Stomach smooth muscle (tissue), 2 donors: Measurements from ENCODE around the gene ANO2.

Source experiments
- H3K27ac ChIP-seq: one replicate; pipeline ENCODE4 v1.7.0; 2013; ENCODE audit warnings: mild to moderate bottlenecking, low read length, inconsistent platforms
- H3K27me3 ChIP-seq, 2 donors: one replicate each; pipeline ENCODE4 v1.7.0; 2013; ENCODE audit warnings: low read length in 2 of 2; ENCODE audit not compliant: insufficient read depth in 2 of 2, control insufficient read depth in 1 of 2
- H3K36me3 ChIP-seq, 2 donors: one replicate each; pipeline ENCODE4 v1.7.0; 2013; ENCODE audit warnings: low read length in 2 of 2; ENCODE audit not compliant: control insufficient read depth in 2 of 2, insufficient read depth in 2 of 2
- H3K4me1 ChIP-seq: one replicate; pipeline ENCODE4 v1.7.0; 2013; ENCODE audit warnings: low read length; ENCODE audit not compliant: control insufficient read depth, insufficient read depth
- H3K4me3 ChIP-seq, 2 donors: one replicate each; pipeline ENCODE4 v1.7.0; 2013; ENCODE audit warnings: low read length in 2 of 2
- H3K9ac ChIP-seq, 2 donors: one replicate each; pipeline ENCODE4 v1.7.0; 2013; ENCODE audit warnings: low read length in 2 of 2, mild to moderate bottlenecking in 1 of 2
- H3K9me3 ChIP-seq, 2 donors: one replicate each; pipeline ENCODE4 v1.7.0; 2013; ENCODE audit warnings: low read length in 2 of 2; ENCODE audit not compliant: control insufficient read depth in 2 of 2
- donor health status: healthy.
- donor health status: Pancreatic carcinoma.

The ANO2 gene

DNA sequence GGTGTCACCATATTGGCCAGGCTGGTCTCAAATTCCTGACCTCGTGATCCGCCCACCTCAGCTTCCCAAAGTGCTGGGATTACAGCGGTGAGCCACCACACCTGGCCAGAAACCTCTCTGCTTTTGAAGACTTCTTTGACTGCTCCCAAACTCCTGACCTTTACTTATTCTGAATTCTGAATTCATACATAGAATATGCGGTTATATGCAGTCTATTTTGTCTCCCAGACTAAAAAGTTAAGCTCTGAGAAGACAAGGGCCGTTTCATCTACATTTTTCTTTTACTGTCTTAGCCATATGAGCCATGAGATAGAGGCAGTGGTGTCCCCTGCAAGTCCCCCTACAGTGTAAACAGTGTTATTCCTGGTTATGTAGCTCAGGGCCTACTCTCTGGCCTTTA lies 333.9 kb downstream of the ANO2 start:
- H3K4me1 ChIP-seq, result no peaks in the 10 kb centered on the region
- H3K9ac ChIP-seq, result no peak overlapping the region
- no peaks in the 10 kb centered on the region for H3K9me3 ChIP-seq
- no peaks in the 10 kb centered on the region for H3K36me3 ChIP-seq
- no peak overlapping the region for H3K4me3 ChIP-seq
- H3K27ac ChIP-seq, result no peak overlapping the region
- H3K27me3 ChIP-seq, result no peaks in the 10 kb centered on the region

GRCh38 chr12:5599378-5599777 lies 345.7 kb downstream of the ANO2 start:
- Histone ChIP-seq H3K4me3 (no peak overlapping the region), H3K9ac (no peak overlapping the region), H3K4me1 (no peaks in the 10 kb centered on the region), H3K27ac (no peak overlapping the region), H3K36me3 (no peaks in the 10 kb centered on the region), H3K9me3 (no peaks in the 10 kb centered on the region), H3K27me3 (no peaks in the 10 kb centered on the region)

DNA sequence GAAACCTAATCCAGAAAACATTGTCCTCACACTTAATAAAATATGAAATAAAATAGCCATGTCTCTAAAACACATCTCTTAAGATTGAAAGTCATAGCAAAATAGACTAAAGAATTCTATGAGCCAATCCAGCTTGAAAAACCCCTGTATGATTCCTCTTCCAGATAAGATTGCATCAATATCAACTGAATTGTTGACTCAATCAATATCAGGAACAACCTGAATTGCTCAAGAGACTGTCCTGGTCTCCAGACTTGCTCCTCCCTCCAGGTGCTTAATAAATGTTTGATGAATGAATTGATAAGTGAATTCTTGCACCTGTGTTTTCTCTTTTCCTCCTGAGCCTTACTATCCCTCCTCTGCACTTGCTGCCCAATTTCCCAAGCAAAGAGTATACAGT lies 351.1 kb downstream of the ANO2 start:
- H3K9me3 ChIP-seq, result no peaks in the 10 kb centered on the region
- H3K9ac ChIP-seq, result no peak overlapping the region
- no peaks in the 10 kb centered on the region for H3K36me3 ChIP-seq
- H3K27ac ChIP-seq, result no peak overlapping the region
- no peaks in the 10 kb centered on the region for H3K4me1 ChIP-seq
- no peak overlapping the region for H3K4me3 ChIP-seq
- no peaks in the 10 kb centered on the region for H3K27me3 ChIP-seq

GRCh38 chr12:5593086-5593485 lies 352.0 kb downstream of the ANO2 start:
- Histone ChIP-seq H3K9me3 (no peaks in the 10 kb centered on the region), H3K27me3 (no peaks in the 10 kb centered on the region), H3K9ac (no peak overlapping the region), H3K4me1 (no peaks in the 10 kb centered on the region), H3K27ac (no peak overlapping the region), H3K4me3 (no peak overlapping the region), H3K36me3 (no peaks in the 10 kb centered on the region)

- Histone ChIP-seq H3K4me3 (no peak overlapping the region), H3K27me3 (no peaks in the 10 kb centered on the region), H3K4me1 (no peaks in the 10 kb centered on the region), H3K9ac (no peak overlapping the region), H3K27ac (no peak overlapping the region), H3K9me3 (no peaks in the 10 kb centered on the region), H3K36me3 (no peaks in the 10 kb centered on the region)
Measured at GRCh38 chr12:5592310-5592709, 352.7 kb downstream of the ANO2 start.

DNA sequence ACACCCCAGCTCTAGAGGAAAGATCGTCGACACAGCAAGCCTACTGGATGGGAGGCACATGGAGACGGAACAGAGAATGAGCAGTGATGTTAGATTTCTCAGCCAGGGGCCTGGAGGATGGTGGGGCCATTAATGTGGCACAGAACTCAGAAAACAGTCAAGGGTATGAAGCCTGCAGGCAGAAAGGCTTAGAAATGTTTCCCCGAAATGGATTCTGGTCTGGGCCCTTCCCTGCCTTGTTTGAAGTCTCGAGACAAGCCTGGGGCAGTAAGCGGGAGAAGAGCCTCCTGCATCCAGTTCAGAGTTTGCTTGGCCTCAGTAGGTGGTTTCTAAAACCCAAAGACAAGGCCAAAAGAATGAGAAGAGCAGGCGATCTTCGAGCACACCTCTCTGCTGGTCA lies 354.7 kb downstream of the ANO2 start:
- no peaks in the 10 kb centered on the region for H3K36me3 ChIP-seq
- no peak overlapping the region for H3K4me3 ChIP-seq
- H3K27ac ChIP-seq, result no peak overlapping the region
- no peaks in the 10 kb centered on the region for H3K9me3 ChIP-seq
- no peaks in the 10 kb centered on the region for H3K4me1 ChIP-seq
- no peak overlapping the region for H3K9ac ChIP-seq
- no peaks in the 10 kb centered on the region for H3K27me3 ChIP-seq

GRCh38 chr12:5589054-5589453 lies 356.0 kb downstream of the ANO2 start:
- Histone ChIP-seq H3K9me3 (peaks cover 0 to 2% of the 10 kb centered on the region in 2 donors), H3K4me3 (no peak overlapping the region), H3K9ac (no peak overlapping the region), H3K27ac (no peak overlapping the region), H3K4me1 (no peaks in the 10 kb centered on the region), H3K36me3 (no peaks in the 10 kb centered on the region), H3K27me3 (no peaks in the 10 kb centered on the region)

DNA sequence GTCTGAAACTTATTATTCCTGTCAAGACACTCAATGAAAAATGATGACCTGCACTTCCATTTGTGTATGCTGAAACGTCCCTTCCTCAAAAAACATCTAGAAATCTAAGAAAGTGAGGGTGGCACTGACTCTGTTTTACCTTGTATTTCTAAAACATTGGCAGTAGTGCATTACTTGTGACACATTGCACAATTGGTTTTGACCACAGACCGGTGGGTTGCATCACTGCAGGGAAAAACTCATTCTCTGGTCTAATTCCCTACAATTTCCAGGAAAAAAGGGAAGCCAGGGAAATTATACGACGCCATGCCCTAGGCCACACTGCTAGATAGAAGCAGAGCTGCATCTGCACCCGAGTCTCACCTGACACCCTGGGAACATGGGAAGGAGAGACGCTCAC lies 356.5 kb downstream of the ANO2 start:
- Histone ChIP-seq H3K27ac (no peak overlapping the region), H3K4me1 (no peaks in the 10 kb centered on the region), H3K9ac (no peak overlapping the region), H3K4me3 (no peak overlapping the region), H3K36me3 (no peaks in the 10 kb centered on the region), H3K27me3 (no peaks in the 10 kb centered on the region), H3K9me3 (peaks cover 0 to 2% of the 10 kb centered on the region in 2 donors)

DNA sequence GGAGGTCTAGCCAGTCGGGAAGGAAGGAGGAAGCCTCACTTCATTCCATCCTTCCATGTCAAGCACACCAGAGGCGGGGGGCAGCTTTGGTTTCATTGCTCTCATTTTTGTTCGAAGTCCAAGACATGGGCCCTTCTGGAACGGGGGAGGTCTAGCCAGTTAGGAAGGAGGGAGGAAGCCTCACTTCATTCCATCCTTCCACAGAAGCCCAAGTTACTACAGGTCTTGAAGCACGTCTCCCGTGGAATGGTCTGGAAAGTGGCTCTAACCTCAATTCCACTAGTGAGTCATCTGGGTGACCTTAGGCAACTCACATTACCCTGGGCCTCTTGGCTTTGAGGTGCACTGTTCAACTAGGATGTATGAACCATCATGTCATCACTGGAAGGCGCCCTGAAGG lies 356.9 kb downstream of the ANO2 start:
- Histone ChIP-seq H3K4me3 (no peak overlapping the region), H3K36me3 (no peaks in the 10 kb centered on the region), H3K27ac (no peak overlapping the region), H3K4me1 (no peaks in the 10 kb centered on the region), H3K27me3 (no peaks in the 10 kb centered on the region), H3K9ac (no peak overlapping the region), H3K9me3 (peaks cover 0 to 2% of the 10 kb centered on the region in 2 donors)

- Histone ChIP-seq H3K27me3 (no peaks in the 10 kb centered on the region), H3K9ac (no peak overlapping the region), H3K9me3 (peaks cover 0 to 2% of the 10 kb centered on the region in 2 donors), H3K27ac (no peak overlapping the region), H3K4me3 (no peak overlapping the region), H3K36me3 (no peaks in the 10 kb centered on the region), H3K4me1 (no peaks in the 10 kb centered on the region)
Measured at GRCh38 chr12:5587711-5588121, 357.3 kb downstream of the ANO2 start.

DNA sequence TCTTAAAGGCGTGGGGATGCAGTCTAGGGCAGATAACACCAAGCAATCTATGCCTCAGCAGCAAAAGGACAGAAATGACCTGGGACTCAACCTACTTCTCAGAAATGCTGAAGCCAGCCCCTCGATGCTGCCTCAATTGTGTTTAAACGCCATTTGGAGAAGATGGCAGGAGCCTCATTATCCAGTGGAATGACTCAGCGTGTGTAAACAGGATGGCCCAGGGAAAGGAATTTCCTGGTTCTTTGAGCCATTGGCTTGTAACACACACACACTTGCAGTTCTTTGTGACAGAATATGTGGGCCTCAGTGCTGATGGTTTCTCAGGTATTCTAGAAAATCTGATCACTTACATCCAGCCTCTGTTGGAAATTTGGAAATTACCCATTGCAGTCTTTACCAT lies 358.9 kb downstream of the ANO2 start:
- Histone ChIP-seq H3K27me3 (no peaks in the 10 kb centered on the region), H3K9ac (no peak overlapping the region), H3K4me1 (no peaks in the 10 kb centered on the region), H3K36me3 (no peaks in the 10 kb centered on the region), H3K9me3 (peaks cover 0 to 2% of the 10 kb centered on the region in 2 donors), H3K4me3 (no peak overlapping the region), H3K27ac (no peak overlapping the region)
